GM10266 (cell line): ENCODE data around the gene URGCP.

Source experiments
- DNase-seq: peaks from one replicate; pipeline ENCODE4 v3.0.0; 2012; ENCODE audit errors: extremely low spot score
- TF ChIP-seq, protein P1 (sequence below): IDR thresholded peaks from 2 replicates; pipeline ENCODE4 v1.5.1; 2012; ENCODE audit warnings: mild to moderate bottlenecking, low read depth; ENCODE audit not compliant: control insufficient read depth, insufficient read depth; ENCODE audit errors: missing control alignments

Gene URGCP

DNA sequence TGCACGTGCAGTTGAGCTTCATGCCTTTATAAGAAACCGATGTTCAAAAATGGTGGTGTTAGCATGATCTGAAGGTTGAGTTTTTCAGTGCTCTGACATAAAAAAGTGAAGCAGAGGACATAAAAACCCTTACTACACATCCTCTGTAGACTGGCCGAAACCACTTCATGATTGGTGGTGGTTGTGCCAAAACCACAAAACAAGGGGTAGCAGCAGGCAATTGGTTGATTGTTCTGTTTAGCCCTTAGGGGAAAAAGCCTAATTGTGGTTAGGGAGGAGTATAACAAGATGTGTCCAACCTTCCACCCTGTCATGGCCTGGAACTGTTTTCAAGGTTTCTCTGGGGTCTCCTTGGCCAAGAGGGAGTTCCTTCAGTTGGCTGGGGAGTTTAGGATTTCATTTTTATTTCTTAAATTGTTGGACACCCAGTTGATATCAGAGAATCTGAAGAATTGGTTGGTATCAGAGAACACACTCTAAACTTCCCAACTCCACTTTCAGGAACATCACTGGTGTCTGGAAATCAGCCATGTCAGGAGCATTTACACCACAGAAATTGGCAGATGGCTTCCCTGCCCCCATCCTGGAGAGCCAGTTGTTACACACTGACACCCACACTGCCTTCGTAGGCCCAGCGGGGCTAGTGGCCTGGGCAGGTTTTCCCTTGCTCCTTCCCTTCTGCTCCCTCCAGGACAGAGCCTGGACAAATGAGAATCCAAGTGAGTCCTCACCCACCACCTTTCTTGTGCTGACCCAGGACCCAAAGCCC is 55.9 kb downstream of the URGCP start:
- DNase-seq: no peak
- TF ChIP-seq, protein P1, sequence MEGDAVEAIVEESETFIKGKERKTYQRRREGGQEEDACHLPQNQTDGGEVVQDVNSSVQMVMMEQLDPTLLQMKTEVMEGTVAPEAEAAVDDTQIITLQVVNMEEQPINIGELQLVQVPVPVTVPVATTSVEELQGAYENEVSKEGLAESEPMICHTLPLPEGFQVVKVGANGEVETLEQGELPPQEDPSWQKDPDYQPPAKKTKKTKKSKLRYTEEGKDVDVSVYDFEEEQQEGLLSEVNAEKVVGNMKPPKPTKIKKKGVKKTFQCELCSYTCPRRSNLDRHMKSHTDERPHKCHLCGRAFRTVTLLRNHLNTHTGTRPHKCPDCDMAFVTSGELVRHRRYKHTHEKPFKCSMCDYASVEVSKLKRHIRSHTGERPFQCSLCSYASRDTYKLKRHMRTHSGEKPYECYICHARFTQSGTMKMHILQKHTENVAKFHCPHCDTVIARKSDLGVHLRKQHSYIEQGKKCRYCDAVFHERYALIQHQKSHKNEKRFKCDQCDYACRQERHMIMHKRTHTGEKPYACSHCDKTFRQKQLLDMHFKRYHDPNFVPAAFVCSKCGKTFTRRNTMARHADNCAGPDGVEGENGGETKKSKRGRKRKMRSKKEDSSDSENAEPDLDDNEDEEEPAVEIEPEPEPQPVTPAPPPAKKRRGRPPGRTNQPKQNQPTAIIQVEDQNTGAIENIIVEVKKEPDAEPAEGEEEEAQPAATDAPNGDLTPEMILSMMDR: no peak

DNA sequence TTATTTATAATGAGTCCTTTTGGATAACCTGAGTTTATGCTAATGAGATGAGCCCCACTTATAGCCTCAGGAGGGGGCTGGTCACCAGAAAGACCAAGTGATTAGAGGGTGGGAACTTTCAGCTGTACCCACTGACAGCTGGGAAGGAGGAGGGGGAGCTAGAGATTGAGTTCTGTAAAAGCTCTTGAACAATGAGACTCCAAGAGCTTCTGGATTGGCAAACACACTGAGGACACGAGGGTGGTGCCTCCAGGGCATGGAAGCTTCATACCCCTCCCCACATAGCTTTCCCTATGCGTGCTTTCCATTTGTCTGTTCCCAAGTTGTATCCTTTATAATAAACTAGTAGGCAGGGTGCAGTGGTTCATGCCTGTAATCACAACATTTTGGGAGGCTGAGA is 57.3 kb downstream of the URGCP start:
- TF ChIP-seq, protein P1: no peak
- no peak for DNase-seq

DNA sequence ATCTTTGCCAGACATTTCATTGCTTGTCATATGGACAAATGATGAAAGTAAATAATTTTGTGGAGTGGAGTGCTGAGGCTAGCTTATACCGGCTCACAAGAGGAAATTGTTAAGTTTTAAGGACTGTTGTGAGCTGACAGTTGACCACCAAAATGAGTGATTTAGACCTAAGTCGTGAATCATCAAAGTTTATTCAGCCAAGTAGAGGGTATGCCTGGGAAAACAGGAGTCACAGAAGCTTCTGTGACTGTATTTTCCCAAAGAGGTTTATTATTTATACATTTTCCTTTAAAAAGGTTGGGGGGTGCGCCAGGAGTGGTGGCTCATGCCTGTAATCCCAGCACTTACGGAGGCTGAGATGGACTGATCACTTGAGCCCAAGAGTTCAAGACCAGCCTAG is 58.9 kb downstream of the URGCP start:
- TF ChIP-seq, protein P1: no peak
- DNase-seq: no peak

DNA sequence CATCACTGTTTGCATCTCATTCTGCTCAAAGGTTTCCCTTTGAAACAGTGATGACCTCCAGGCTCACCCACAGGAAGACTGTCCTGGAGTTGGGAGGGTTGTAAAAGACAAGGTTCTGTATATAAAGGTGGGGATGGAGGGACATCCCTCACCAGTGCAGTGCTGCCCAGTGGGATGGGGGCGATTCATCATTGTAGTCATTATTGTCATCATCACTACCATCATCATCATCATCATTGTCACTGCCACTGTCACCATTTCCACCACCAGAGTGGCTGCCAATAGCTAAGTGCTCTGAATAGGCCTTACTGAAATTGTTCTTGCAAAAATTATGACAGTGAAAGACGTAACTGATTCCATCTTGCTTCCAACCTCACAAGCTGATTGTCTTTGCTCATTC is 61.7 kb downstream of the URGCP start:
- no peak for DNase-seq
- TF ChIP-seq, protein P1: no peak

DNA sequence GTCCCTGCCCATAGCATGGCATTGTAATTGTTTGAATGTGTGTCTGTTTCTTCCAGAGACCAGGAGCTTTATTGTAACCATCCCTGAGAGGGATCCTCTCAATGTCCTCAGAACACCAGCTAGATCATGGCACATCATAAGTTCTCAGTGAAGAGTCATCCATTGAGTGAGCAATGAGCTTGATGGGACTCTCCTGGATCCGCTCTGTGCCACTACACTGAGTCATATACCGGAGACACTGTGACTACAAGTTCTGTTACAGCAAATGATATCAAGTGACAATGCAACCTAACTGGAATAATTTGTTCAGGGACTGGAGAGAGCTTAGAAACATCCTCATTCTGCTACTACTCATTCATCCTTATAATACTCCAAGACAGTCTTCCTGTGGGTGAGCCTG is 62.1 kb downstream of the URGCP start:
- TF ChIP-seq, protein P1: no peak
- no peak for DNase-seq

DNA sequence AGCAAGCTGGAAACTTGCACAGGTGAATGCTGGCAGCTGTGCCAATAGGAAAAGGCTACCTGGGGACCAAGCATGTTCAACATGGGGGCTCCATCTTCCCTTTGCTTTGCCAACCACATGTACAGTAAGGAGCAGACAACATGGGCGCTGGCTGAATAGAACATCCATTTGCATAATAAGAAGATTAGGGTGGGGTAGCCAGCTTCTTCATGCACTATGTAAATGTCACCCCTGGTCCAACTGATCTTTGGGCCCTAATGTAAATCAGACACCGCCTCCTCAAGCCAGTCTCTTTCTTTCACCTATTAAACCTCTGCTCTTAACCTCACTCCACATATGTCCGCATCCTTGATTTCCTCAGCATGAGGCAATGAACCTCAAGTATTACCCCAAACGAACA is 63.1 kb downstream of the URGCP start:
- TF ChIP-seq, protein P1: no peak
- no peak for DNase-seq

DNA sequence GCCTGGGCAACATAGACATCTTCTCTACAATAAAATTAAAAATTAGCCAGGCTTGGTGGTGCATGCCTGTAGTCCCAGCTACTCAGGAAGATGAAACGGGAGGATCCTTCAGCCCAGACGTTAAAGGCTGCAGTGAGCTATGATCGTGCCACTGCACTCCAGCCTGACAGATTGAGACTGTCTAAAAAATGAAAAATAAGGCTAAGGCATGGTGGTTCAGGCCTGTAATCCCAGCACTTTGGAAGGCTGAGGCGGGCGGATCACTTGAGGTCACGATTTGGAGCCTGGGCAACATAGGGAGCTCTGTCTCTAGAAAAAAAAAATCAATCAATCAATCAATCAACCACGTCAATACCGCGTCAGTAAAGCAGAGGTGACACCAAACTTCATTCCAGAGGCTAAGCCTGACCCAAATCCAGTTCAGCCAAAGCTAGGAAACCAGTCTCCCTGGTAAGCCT is 68.2 kb downstream of the URGCP start:
- TF ChIP-seq, protein P1: no peak
- no peak for DNase-seq
